ENCODE measurements around the gene DDX53. TPM values are rescaled to one million over a fixed set of nuclear protein-coding genes. Genes with fewer than 3 reads are reported as not detected.

Gene DDX53
- total and polyA plus RNA-seq, 7 experiments from 2014 or later: not detected

DNA sequence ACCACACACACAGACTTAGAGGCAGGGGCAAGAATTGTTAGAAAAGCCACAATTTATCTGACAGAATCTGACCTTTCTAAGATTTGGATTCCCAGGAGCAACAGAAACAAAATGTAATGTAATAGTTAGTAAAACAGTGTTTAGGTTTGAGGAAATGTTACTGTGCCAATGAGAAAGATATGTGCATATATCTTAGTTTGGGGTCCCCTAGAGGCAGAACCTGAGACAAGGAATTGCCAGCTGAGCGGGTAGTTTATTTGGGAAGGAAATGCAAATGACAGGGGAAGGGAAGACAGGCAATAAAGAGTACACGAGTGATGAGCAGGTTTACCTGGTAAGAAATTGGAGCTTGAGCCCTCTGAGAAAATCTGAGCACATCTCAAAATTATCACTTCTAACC, 31.3 kb upstream of the DDX53 start:
- H3K9me3 Mint-ChIP-seq: peaks cover 0 to 9% (median 2%) of the 10 kb centered on the region in 11 donors
- H3K9me3 ChIP-seq (ENCODE audit: control insufficient read depth in 2 of 3, low read length in 3 of 3): no peaks in the 10 kb centered on the region
- no peaks in the 10 kb centered on the region for H3K27me3 ChIP-seq (ENCODE audit: control insufficient read depth in 2 of 2, insufficient read depth in 2 of 2, low read length in 2 of 2)
- intact Hi-C loops (cut with micrococcal nuclease): no loop called here
- no peaks in the 10 kb centered on the region for H3K27me3 Mint-ChIP-seq
- ChIA-PET CTCF (no interaction called here), POLR2A (no interaction called here)
- DNase-seq: no peak
- H3K27ac Mint-ChIP-seq: no peak overlapping the region
- H3K27ac ChIP-seq (ENCODE audit: low read depth, low read length): no peak overlapping the region
- H3K4me1 Mint-ChIP-seq: no peaks in the 10 kb centered on the region
- H3K4me1 ChIP-seq (ENCODE audit: control insufficient read depth in 2 of 2, insufficient read depth in 2 of 2, low read length in 2 of 2): no peaks in the 10 kb centered on the region
- no peaks in the 10 kb centered on the region for H3K36me3 Mint-ChIP-seq
- no peak for ATAC-seq
- H3K36me3 ChIP-seq (ENCODE audit: control insufficient read depth in 2 of 3, insufficient read depth in 3 of 3, low read length in 3 of 3): no peaks in the 10 kb centered on the region
- H3K4me3 ChIP-seq (ENCODE audit: low read length): no peak overlapping the region
- no peak overlapping the region for H3K4me3 Mint-ChIP-seq

- Mint-ChIP-seq H3K27ac (no peak overlapping the region), H3K9me3 (peaks cover 0 to 9% (median 2%) of the 10 kb centered on the region in 11 donors), H3K27me3 (no peaks in the 10 kb centered on the region), H3K4me1 (no peaks in the 10 kb centered on the region), H3K4me3 (no peak overlapping the region), H3K36me3 (no peaks in the 10 kb centered on the region)
- ChIA-PET CTCF (no interaction called here), POLR2A (no interaction called here)
- intact Hi-C loops (cut with micrococcal nuclease): no loop called here
- H3K36me3 ChIP-seq (ENCODE audit: control insufficient read depth in 2 of 3, insufficient read depth in 3 of 3, low read length in 3 of 3): no peaks in the 10 kb centered on the region
- H3K4me3 ChIP-seq (ENCODE audit: low read length): no peak overlapping the region
- no peaks in the 10 kb centered on the region for H3K9me3 ChIP-seq (ENCODE audit: control insufficient read depth in 2 of 3, low read length in 3 of 3)
- no peaks in the 10 kb centered on the region for H3K27me3 ChIP-seq (ENCODE audit: control insufficient read depth in 2 of 2, insufficient read depth in 2 of 2, low read length in 2 of 2)
- no peak overlapping the region for H3K27ac ChIP-seq (ENCODE audit: low read depth, low read length)
- H3K4me1 ChIP-seq (ENCODE audit: control insufficient read depth in 2 of 2, insufficient read depth in 2 of 2, low read length in 2 of 2): no peaks in the 10 kb centered on the region
- no peak for DNase-seq
- no peak for ATAC-seq
Observed at GRCh38 chrX:22969411-22969810, 30.3 kb upstream of the DDX53 start.

- H3K27ac Mint-ChIP-seq: no peak overlapping the region
- Histone ChIP-seq H3K27me3 (ENCODE audit: control insufficient read depth in 2 of 2, insufficient read depth in 2 of 2, low read length in 2 of 2) (no peaks in the 10 kb centered on the region), H3K9me3 (ENCODE audit: control insufficient read depth in 2 of 3, low read length in 3 of 3) (no peaks in the 10 kb centered on the region), H3K4me1 (ENCODE audit: control insufficient read depth in 2 of 2, insufficient read depth in 2 of 2, low read length in 2 of 2) (no peaks in the 10 kb centered on the region), H3K4me3 (ENCODE audit: low read length) (no peak overlapping the region), H3K27ac (ENCODE audit: low read depth, low read length) (no peak overlapping the region), H3K36me3 (ENCODE audit: control insufficient read depth in 2 of 3, insufficient read depth in 3 of 3, low read length in 3 of 3) (no peaks in the 10 kb centered on the region)
- no peak overlapping the region for H3K4me3 Mint-ChIP-seq
- ChIA-PET POLR2A (no interaction called here), CTCF (no interaction called here)
- H3K36me3 Mint-ChIP-seq: no peaks in the 10 kb centered on the region
- no peaks in the 10 kb centered on the region for H3K27me3 Mint-ChIP-seq
- H3K4me1 Mint-ChIP-seq: no peaks in the 10 kb centered on the region
- H3K9me3 Mint-ChIP-seq: peaks cover 0 to 9% (median 2%) of the 10 kb centered on the region in 11 donors
- ATAC-seq (no peak), DNase-seq (no peak)
- intact Hi-C loops (cut with micrococcal nuclease): no loop called here
Observed at GRCh38 chrX:22970861-22971260, 28.9 kb upstream of the DDX53 start.

GRCh38 chrX:22974616-22975015, 25.1 kb upstream of the DDX53 start:
- H3K27me3 Mint-ChIP-seq: no peaks in the 10 kb centered on the region
- CTCF ChIA-PET: no interaction called here

GRCh38 chrX:22975786-22976185, 24.0 kb upstream of the DDX53 start:
- POLR2A ChIA-PET: no interaction called here
- Mint-ChIP-seq H3K36me3 (no peaks in the 10 kb centered on the region), H3K27me3 (no peaks in the 10 kb centered on the region), H3K9me3 (peaks cover 0 to 9% (median 0%) of the 10 kb centered on the region in 11 donors), H3K4me1 (no peaks in the 10 kb centered on the region), H3K27ac (no peak overlapping the region), H3K4me3 (no peak overlapping the region)
- H3K36me3 ChIP-seq (ENCODE audit: control insufficient read depth in 2 of 3, insufficient read depth in 3 of 3, low read length in 3 of 3): no peaks in the 10 kb centered on the region
- DNase-seq: no peak
- CTCF ChIA-PET: no interaction called here
- no peak overlapping the region for H3K27ac ChIP-seq (ENCODE audit: low read depth, low read length)
- no peaks in the 10 kb centered on the region for H3K9me3 ChIP-seq (ENCODE audit: control insufficient read depth in 2 of 3, low read length in 3 of 3)
- intact Hi-C loops (cut with micrococcal nuclease): no loop called here
- H3K4me3 ChIP-seq (ENCODE audit: low read length): no peak overlapping the region
- ATAC-seq: no peak
- no peaks in the 10 kb centered on the region for H3K4me1 ChIP-seq (ENCODE audit: control insufficient read depth in 2 of 2, insufficient read depth in 2 of 2, low read length in 2 of 2)
- H3K27me3 ChIP-seq (ENCODE audit: control insufficient read depth in 2 of 2, insufficient read depth in 2 of 2, low read length in 2 of 2): no peaks in the 10 kb centered on the region

More at GRCh38 chrX:22974616-22975015, 25.1 kb upstream of the DDX53 start:
- Histone ChIP-seq H3K4me1 (ENCODE audit: control insufficient read depth in 2 of 2, insufficient read depth in 2 of 2, low read length in 2 of 2) (no peaks in the 10 kb centered on the region), H3K9me3 (ENCODE audit: control insufficient read depth in 2 of 3, low read length in 3 of 3) (no peaks in the 10 kb centered on the region), H3K4me3 (ENCODE audit: low read length) (no peak overlapping the region), H3K27me3 (ENCODE audit: control insufficient read depth in 2 of 2, insufficient read depth in 2 of 2, low read length in 2 of 2) (no peaks in the 10 kb centered on the region), H3K36me3 (ENCODE audit: control insufficient read depth in 2 of 3, insufficient read depth in 3 of 3, low read length in 3 of 3) (no peaks in the 10 kb centered on the region), H3K27ac (ENCODE audit: low read depth, low read length) (no peak overlapping the region)
- ATAC-seq: no peak
- no peak for DNase-seq
- Mint-ChIP-seq H3K36me3 (no peaks in the 10 kb centered on the region), H3K4me1 (no peaks in the 10 kb centered on the region), H3K9me3 (peaks cover 0 to 9% (median 0%) of the 10 kb centered on the region in 11 donors), H3K27ac (no peak overlapping the region), H3K4me3 (no peak overlapping the region)
- intact Hi-C loops (cut with micrococcal nuclease): no loop called here
- POLR2A ChIA-PET: no interaction called here

DNA sequence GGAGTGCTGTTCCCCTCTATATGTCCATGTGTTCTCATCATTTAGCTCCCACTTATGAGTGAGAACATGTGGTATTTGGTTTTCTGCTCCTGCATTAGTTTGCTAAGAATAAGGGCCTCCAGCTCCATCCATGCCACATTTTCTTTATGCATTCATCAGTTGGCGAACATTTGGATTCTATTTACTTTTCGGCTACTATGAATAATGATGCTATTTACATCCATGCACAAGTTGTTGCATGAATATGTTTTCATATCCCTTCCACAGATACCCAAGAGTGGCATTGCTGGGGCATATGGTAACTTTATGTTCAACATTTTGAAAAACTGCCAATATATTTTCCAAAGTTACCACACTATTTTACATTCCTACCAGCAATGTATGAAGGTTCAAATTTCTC, 13.8 kb upstream of the DDX53 start:
- Mint-ChIP-seq H3K27me3 (peaks cover 0 to 4% (median 0%) of the 10 kb centered on the region in 5 donors), H3K27ac (no peak overlapping the region), H3K9me3 (no peaks in the 10 kb centered on the region), H3K36me3 (no peaks in the 10 kb centered on the region), H3K4me1 (no peaks in the 10 kb centered on the region), H3K4me3 (no peak overlapping the region)
- Histone ChIP-seq H3K36me3 (ENCODE audit: control insufficient read depth in 2 of 3, insufficient read depth in 3 of 3, low read length in 3 of 3) (no peaks in the 10 kb centered on the region), H3K9me3 (ENCODE audit: control insufficient read depth in 2 of 3, low read length in 3 of 3) (no peaks in the 10 kb centered on the region), H3K4me1 (ENCODE audit: control insufficient read depth in 2 of 2, insufficient read depth in 2 of 2, low read length in 2 of 2) (no peaks in the 10 kb centered on the region), H3K27ac (ENCODE audit: low read depth, low read length) (no peak overlapping the region), H3K4me3 (ENCODE audit: low read length) (no peak overlapping the region), H3K27me3 (ENCODE audit: control insufficient read depth in 2 of 2, insufficient read depth in 2 of 2, low read length in 2 of 2) (no peaks in the 10 kb centered on the region)
- no peak for ATAC-seq
- no peak for DNase-seq
- POLR2A ChIA-PET: no interaction called here
- intact Hi-C loops (cut with micrococcal nuclease): no loop called here
- CTCF ChIA-PET: no interaction called here

DNA sequence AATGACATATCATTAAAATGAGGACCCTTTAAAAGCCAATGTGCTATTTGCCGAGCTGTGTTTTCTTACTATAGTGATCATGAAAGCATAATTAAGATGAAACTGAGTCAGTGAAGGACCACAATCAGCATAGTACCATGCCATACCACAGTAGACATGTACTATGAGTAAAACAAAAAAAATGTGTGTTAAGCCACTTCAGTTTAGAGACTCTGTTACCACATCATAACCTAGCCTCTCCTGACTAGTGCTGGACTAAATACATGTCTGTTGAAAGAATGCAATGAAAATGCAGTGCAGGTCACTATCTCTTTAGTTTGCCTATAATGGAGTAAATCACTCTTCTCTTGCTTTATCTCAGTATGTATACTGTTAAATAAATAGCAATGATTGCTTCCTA, 12.3 kb upstream of the DDX53 start:
- ChIA-PET POLR2A (no interaction called here), CTCF (no interaction called here)
- no peaks in the 10 kb centered on the region for H3K36me3 ChIP-seq (ENCODE audit: control insufficient read depth in 2 of 3, insufficient read depth in 3 of 3, low read length in 3 of 3)
- no peak overlapping the region for H3K27ac ChIP-seq (ENCODE audit: low read depth, low read length)
- ATAC-seq (no peak), DNase-seq (no peak)
- Mint-ChIP-seq H3K36me3 (no peaks in the 10 kb centered on the region), H3K4me3 (no peak overlapping the region), H3K9me3 (no peaks in the 10 kb centered on the region), H3K27me3 (peaks cover 0 to 4% (median 0%) of the 10 kb centered on the region in 5 donors), H3K4me1 (no peaks in the 10 kb centered on the region), H3K27ac (no peak overlapping the region)
- H3K9me3 ChIP-seq (ENCODE audit: control insufficient read depth in 2 of 3, low read length in 3 of 3): no peaks in the 10 kb centered on the region
- intact Hi-C loops (cut with micrococcal nuclease): no loop called here
- H3K4me3 ChIP-seq (ENCODE audit: low read length): no peak overlapping the region
- no peaks in the 10 kb centered on the region for H3K27me3 ChIP-seq (ENCODE audit: control insufficient read depth in 2 of 2, insufficient read depth in 2 of 2, low read length in 2 of 2)
- H3K4me1 ChIP-seq (ENCODE audit: control insufficient read depth in 2 of 2, insufficient read depth in 2 of 2, low read length in 2 of 2): no peaks in the 10 kb centered on the region
